ENCODE results near the gene IGSF3.

DNA sequence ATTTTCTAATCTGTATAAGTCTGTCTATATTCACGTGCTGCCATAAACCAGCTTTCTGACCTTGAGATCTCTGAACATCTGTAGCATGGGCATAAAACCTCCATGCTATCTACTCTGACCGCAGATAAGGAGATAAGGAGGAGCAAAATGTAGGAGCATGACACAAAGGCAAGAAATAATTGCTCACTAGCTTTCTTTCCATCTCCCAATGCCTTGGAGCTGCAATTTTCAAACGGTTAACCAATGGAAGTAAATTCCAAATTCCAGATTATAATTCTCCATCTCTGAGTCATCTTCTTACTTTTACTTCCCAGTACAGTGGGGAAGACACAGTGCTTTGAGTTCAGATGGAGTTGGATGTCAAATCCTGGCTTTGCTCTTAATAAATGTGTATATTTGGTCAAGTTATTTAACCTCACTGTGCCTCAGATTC, 138.3 kb downstream of the IGSF3 start:
- no peak for TF ChIP-seq POLR2A (IDR thresholded peaks at IDR 0.05; ENCODE audit: low read depth)
- TF ChIP-seq, protein P1, sequence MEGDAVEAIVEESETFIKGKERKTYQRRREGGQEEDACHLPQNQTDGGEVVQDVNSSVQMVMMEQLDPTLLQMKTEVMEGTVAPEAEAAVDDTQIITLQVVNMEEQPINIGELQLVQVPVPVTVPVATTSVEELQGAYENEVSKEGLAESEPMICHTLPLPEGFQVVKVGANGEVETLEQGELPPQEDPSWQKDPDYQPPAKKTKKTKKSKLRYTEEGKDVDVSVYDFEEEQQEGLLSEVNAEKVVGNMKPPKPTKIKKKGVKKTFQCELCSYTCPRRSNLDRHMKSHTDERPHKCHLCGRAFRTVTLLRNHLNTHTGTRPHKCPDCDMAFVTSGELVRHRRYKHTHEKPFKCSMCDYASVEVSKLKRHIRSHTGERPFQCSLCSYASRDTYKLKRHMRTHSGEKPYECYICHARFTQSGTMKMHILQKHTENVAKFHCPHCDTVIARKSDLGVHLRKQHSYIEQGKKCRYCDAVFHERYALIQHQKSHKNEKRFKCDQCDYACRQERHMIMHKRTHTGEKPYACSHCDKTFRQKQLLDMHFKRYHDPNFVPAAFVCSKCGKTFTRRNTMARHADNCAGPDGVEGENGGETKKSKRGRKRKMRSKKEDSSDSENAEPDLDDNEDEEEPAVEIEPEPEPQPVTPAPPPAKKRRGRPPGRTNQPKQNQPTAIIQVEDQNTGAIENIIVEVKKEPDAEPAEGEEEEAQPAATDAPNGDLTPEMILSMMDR (IDR thresholded peaks at IDR 0.05) = no peak
